Karpas-422 (cell line): ENCODE measurements around the gene FRMD4B. TPM values are rescaled to one million over a fixed set of nuclear protein-coding genes. Genes with fewer than 3 reads are reported as not detected.

ENCODE experiments used
- DNase-seq: peaks from one replicate; pipeline ENCODE4 v3.0.0-alpha.2; 2015
- H2AFZ ChIP-seq: fragments of 200-600 bp; sonication (generic); 2 replicates; pipeline ENCODE4 v1.6.1; 2014; ENCODE audit warnings: antibody characterized with exemption, low read length, mixed read lengths
- H3K27ac ChIP-seq: fragments of 200-600 bp; sonication (generic); 2 replicates; pipeline ENCODE4 v1.5.1; 2014; ENCODE audit warnings: mild to moderate bottlenecking, low read length, moderate library complexity
- H3K27me3 ChIP-seq: fragments of 200-600 bp; sonication (generic); 2 replicates; pipeline ENCODE4 v1.6.1; 2014; ENCODE audit warnings: low read length, mixed read lengths
- H3K36me3 ChIP-seq: fragments of 200-600 bp; sonication (generic); 2 replicates; pipeline ENCODE4 v1.6.1; 2014; ENCODE audit warnings: low read length, mixed read lengths; ENCODE audit not compliant: insufficient read depth
- H3K4me1 ChIP-seq: fragments of 200-600 bp; sonication (generic); 2 replicates; pipeline ENCODE4 v1.6.1; 2014; ENCODE audit warnings: mild to moderate bottlenecking, low read length, mixed read lengths
- H3K4me2 ChIP-seq: fragments of 200-600 bp; sonication (generic); 2 replicates; pipeline ENCODE4 v1.6.1; 2014; ENCODE audit warnings: low read length, low read depth, mild to moderate bottlenecking; ENCODE audit not compliant: poor library complexity, severe bottlenecking
- H3K4me3 ChIP-seq: fragments of 200-600 bp; sonication (generic); 2 replicates; pipeline ENCODE4 v1.5.1; 2014; ENCODE audit warnings: mild to moderate bottlenecking, antibody characterized with exemption, low read length, mixed read lengths
- H3K79me2 ChIP-seq: fragments of 200-600 bp; sonication (generic); 2 replicates; pipeline ENCODE4 v1.6.1; 2014; ENCODE audit warnings: mild to moderate bottlenecking, low read length, mixed read lengths
- H3K9ac ChIP-seq: fragments of 200-600 bp; sonication (generic); 2 replicates; pipeline ENCODE4 v1.6.0; 2014; ENCODE audit warnings: low read length
- H3K9me2 ChIP-seq: fragments of 200-600 bp; sonication (generic), shearing (Covaris generic); replicated peaks from 2 replicates; pipeline ENCODE4 v1.6.0; 2014; ENCODE audit warnings: mild to moderate bottlenecking, low read length, moderate library complexity; ENCODE audit not compliant: insufficient read depth
- H3K9me3 ChIP-seq: fragments of 300-700, 200-600 bp; sonication (generic); 2 replicates; pipeline ENCODE4 v1.6.1; 2014; ENCODE audit warnings: low read length, mixed read lengths
- H4K20me1 ChIP-seq: fragments of 200-600 bp; sonication (generic); 2 replicates; pipeline ENCODE4 v1.6.1; 2014; ENCODE audit warnings: mild to moderate bottlenecking, antibody characterized with exemption, low read length, low read depth; ENCODE audit not compliant: insufficient read depth
- total RNA-seq: library from RNA; depleted of rRNA; stranded (reverse); fragments of >200 nt; shearing (Covaris generic); gene quantifications from 2 replicates; pipeline ENCODE4 v1.2.3, GENCODE V29; 2014; ENCODE audit warnings: low replicate concordance

The FRMD4B gene
- total RNA-seq, 1 experiment from 2014 or later = not detected

- Histone ChIP-seq H3K9me3 (no peaks in the 10 kb centered on the region), H3K36me3 (no peaks in the 10 kb centered on the region), H3K4me3 (no peak overlapping the region), H4K20me1 (no peaks in the 10 kb centered on the region), H3K27ac (no peak overlapping the region), H3K4me1 (no peaks in the 10 kb centered on the region), H3K79me2 (no peaks in the 10 kb centered on the region), H3K27me3 (no peaks in the 10 kb centered on the region), H3K9ac (no peak overlapping the region), H3K4me2 (no peak overlapping the region), H2AFZ (no peak overlapping the region), H3K9me2 (no peaks in the 10 kb centered on the region)
- DNase-seq = no peak
Measured at GRCh38 chr3:69379661-69380060, 6.2 kb downstream of the FRMD4B start.

DNA sequence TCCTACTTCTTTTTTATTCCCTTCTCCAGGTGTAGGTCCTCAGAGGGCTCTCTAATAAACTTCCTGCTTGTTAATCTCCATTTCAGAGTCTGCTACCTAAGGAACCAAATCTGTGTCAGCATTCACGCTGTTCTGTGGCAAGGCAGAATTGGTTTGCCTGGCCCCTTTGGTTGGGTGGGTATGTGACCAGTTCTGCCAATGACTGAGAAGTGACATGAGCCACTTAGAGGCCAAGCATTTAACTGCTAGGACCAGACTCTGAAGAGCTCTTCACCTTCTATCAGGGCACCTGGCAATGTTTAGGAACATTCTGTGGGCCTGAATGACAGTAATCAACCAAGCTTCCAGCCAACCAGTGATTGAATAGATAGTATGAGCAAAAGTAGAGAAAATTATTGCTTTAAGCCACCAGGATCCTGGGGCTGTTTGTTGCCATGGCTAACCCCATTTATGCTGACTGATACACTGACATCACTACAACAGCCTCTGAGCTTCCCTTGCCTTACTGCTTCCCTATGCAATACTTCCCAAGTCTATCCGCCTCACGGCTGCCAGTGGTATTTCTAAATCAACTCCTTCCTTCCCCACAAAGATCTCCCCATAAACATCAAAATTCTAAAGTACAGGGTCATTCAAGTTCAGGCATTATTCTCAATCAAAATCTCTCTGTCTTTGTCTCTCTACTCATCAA is 7.6 kb downstream of the FRMD4B start:
- Histone ChIP-seq H3K4me3 (no peak overlapping the region), H3K4me2 (no peak overlapping the region), H3K9me2 (no peaks in the 10 kb centered on the region), H3K27me3 (no peaks in the 10 kb centered on the region), H3K9ac (no peak overlapping the region), H2AFZ (no peak overlapping the region), H3K36me3 (no peaks in the 10 kb centered on the region), H3K79me2 (no peaks in the 10 kb centered on the region), H3K4me1 (no peaks in the 10 kb centered on the region), H3K9me3 (no peaks in the 10 kb centered on the region), H3K27ac (no peak overlapping the region), H4K20me1 (no peaks in the 10 kb centered on the region)
- DNase-seq = no peak

DNA sequence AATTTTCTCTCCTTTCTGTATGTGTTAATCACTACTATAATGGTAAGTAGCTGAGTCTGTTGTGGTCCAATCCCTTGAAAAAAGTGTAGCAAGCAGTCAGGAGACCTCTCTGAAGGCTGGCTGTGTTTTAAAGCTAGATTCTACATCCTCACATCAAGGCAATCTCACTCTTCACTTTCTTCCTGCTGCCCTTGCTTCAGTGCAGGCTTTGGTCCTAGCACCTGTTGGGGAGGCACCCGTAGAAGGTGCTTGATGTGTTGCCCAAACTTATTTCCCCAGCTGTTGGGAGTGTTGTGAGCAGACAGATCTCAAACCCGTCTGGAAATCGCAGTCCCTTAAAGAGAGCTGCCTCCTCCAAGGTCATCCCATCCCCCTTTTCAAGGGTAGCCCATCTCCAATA is 8.6 kb downstream of the FRMD4B start:
- Histone ChIP-seq H2AFZ (no peak overlapping the region), H3K4me2 (no peak overlapping the region), H3K79me2 (no peaks in the 10 kb centered on the region)

GRCh38 chr3:69376731-69377130 is 9.2 kb downstream of the FRMD4B start:
- no peaks in the 10 kb centered on the region for H3K9me3 ChIP-seq

More for the DNA sequence above, 8.6 kb downstream of the FRMD4B start:
- Histone ChIP-seq H3K4me1 (no peaks in the 10 kb centered on the region), H3K4me3 (no peak overlapping the region), H3K9ac (no peak overlapping the region), H3K27me3 (no peaks in the 10 kb centered on the region), H3K9me2 (no peaks in the 10 kb centered on the region), H4K20me1 (no peaks in the 10 kb centered on the region), H3K9me3 (no peaks in the 10 kb centered on the region), H3K27ac (no peak overlapping the region), H3K36me3 (no peaks in the 10 kb centered on the region)
- no peak for DNase-seq

DNA sequence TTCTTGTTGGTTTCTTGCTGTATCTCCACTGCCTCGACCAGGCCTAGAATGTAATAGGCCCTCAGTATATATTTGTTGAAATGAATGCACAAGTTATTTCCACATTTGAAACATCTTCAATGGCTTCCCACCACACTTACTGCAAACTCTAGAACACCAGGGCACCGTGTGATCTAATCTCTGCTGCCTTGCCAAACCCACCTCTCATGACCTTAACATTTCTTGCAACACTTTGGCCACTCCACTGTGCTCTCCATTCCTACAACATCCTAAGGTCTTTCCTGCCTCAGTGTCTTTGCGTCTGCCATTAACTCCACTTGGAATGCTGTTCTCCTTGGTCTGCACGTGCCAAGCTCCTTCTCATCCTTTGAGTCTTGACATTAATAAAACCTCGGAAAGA is 14.1 kb downstream of the FRMD4B start:
- H3K27me3 ChIP-seq = no peaks in the 10 kb centered on the region
- no peaks in the 10 kb centered on the region for H3K36me3 ChIP-seq
- no peaks in the 10 kb centered on the region for H3K4me1 ChIP-seq
- H3K27ac ChIP-seq = no peak overlapping the region
- no peaks in the 10 kb centered on the region for H3K9me3 ChIP-seq
- no peak for DNase-seq
- no peaks in the 10 kb centered on the region for H3K79me2 ChIP-seq
- H4K20me1 ChIP-seq = no peaks in the 10 kb centered on the region
- H3K9me2 ChIP-seq = no peaks in the 10 kb centered on the region
- H2AFZ ChIP-seq = no peak overlapping the region
- no peak overlapping the region for H3K4me2 ChIP-seq
- no peak overlapping the region for H3K9ac ChIP-seq
- no peak overlapping the region for H3K4me3 ChIP-seq

More at GRCh38 chr3:69376731-69377130, 9.2 kb downstream of the FRMD4B start:
- Histone ChIP-seq H3K4me3 (no peak overlapping the region), H3K79me2 (no peaks in the 10 kb centered on the region), H3K9ac (no peak overlapping the region), H3K36me3 (no peaks in the 10 kb centered on the region), H3K27ac (no peak overlapping the region), H3K4me1 (no peaks in the 10 kb centered on the region), H4K20me1 (no peaks in the 10 kb centered on the region), H3K4me2 (no peak overlapping the region), H3K27me3 (no peaks in the 10 kb centered on the region), H2AFZ (no peak overlapping the region), H3K9me2 (no peaks in the 10 kb centered on the region)
- no peak for DNase-seq

DNA sequence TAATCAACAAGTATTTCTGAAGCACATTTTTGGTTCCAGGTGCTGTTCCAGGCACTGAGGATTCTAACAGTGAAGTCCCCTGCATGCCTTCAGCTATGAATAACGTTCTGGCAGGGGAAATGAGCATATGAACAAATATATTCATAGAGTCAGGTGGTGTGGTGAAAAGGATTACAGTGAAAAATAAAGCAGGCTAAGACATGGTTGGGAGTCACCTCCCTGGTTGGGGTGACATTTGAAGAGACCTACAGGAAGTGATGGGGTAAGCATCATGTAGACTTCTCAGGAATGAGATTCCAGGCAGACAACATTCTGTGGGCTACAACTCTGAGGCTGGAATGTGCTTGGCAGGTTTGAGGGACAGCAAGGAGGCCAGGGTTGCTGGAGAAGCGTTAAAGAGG is 15.0 kb downstream of the FRMD4B start:
- no peaks in the 10 kb centered on the region for H3K9me2 ChIP-seq
- H4K20me1 ChIP-seq = no peaks in the 10 kb centered on the region
- DNase-seq = no peak
- H3K9me3 ChIP-seq = no peaks in the 10 kb centered on the region
- H3K4me2 ChIP-seq = no peak overlapping the region
- no peaks in the 10 kb centered on the region for H3K79me2 ChIP-seq
- H3K4me3 ChIP-seq = no peak overlapping the region
- no peaks in the 10 kb centered on the region for H3K4me1 ChIP-seq
- H3K27ac ChIP-seq = no peak overlapping the region
- H3K9ac ChIP-seq = no peak overlapping the region
- H2AFZ ChIP-seq = no peak overlapping the region
- H3K27me3 ChIP-seq = no peaks in the 10 kb centered on the region
- no peaks in the 10 kb centered on the region for H3K36me3 ChIP-seq

DNA sequence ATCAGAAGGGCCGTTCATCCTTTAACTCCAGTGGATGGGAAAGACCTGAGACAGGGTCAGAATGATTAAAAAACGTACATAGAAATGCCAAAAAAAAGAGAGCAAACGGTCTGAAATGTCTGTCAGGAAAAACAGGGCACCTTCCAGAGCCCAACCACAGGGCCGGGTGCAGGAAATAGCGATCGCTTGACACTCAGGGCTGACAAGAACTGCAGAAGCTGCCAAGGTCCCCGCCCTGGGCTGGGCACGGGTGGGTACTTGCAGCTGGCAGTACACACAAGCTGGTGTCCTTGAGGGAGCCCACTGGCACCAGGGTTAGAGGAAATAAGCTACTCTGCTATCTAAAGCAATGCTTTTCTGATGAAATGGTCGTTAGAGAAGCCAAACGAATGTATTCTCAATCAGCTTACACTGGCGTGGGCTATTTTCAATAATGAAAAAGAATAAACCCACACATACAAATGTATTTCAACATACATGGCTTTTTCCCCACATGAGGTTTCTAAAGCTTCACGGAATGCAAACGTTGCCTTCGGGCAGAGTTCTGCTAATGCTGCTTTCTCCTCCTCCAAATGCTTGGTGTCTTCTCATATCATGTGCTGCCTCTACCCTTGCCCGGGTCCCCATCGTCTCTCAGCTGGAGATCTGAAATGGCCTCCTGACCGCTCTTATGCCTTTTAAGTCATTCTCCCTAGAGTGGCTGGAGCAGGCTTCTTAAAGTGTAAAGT is 15.6 kb downstream of the FRMD4B start:
- Histone ChIP-seq H2AFZ (no peak overlapping the region), H3K36me3 (no peaks in the 10 kb centered on the region)

GRCh38 chr3:69368129-69368741 is 17.7 kb downstream of the FRMD4B start:
- H3K27me3 ChIP-seq = no peaks in the 10 kb centered on the region
- H3K36me3 ChIP-seq = no peaks in the 10 kb centered on the region
- H3K9me2 ChIP-seq = no peaks in the 10 kb centered on the region
- H3K9me3 ChIP-seq = no peaks in the 10 kb centered on the region
- no peak overlapping the region for H3K27ac ChIP-seq
- no peak overlapping the region for H3K9ac ChIP-seq
- no peak overlapping the region for H2AFZ ChIP-seq
- H3K4me3 ChIP-seq = no peak overlapping the region
- H3K4me2 ChIP-seq = no peak overlapping the region
- no peaks in the 10 kb centered on the region for H4K20me1 ChIP-seq
- DNase-seq = no peak
- no peaks in the 10 kb centered on the region for H3K79me2 ChIP-seq
- no peaks in the 10 kb centered on the region for H3K4me1 ChIP-seq

More for the DNA sequence above, 15.6 kb downstream of the FRMD4B start:
- no peaks in the 10 kb centered on the region for H4K20me1 ChIP-seq
- no peaks in the 10 kb centered on the region for H3K4me1 ChIP-seq
- no peaks in the 10 kb centered on the region for H3K9me3 ChIP-seq
- H3K27me3 ChIP-seq = no peaks in the 10 kb centered on the region
- H3K4me2 ChIP-seq = no peak overlapping the region
- no peak overlapping the region for H3K27ac ChIP-seq
- no peak overlapping the region for H3K4me3 ChIP-seq
- H3K9ac ChIP-seq = no peak overlapping the region
- no peak for DNase-seq
- H3K9me2 ChIP-seq = no peaks in the 10 kb centered on the region
- no peaks in the 10 kb centered on the region for H3K79me2 ChIP-seq
